ENCODE measurements around the gene APOL5.
"Not testable (repeated sequence)": the region's sequence is repeated elsewhere in the genome, so short reads cannot be mapped to it uniquely, and the experiment has no call there.

Gene APOL5

DNA sequence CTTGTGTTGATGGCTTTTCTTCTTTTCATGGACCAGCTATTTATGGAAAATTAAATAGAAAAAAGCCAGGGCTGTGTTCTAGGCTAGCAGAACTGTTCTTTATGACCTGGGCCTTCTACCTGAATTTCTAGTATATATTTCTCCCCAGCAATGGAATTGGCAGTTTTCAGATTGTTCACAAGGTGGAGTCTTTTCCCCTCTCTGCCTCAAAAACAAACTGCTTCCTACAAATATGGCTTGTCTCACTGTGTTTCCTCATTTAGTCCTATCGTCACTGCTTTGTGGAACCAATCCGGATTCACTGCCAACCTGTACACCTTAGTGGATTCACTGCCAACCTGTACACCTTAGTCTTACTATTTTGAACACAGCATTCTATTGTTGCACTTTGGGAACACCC lies 5.0 kb upstream of the APOL5 start:
- DNase-seq = no peak

DNA sequence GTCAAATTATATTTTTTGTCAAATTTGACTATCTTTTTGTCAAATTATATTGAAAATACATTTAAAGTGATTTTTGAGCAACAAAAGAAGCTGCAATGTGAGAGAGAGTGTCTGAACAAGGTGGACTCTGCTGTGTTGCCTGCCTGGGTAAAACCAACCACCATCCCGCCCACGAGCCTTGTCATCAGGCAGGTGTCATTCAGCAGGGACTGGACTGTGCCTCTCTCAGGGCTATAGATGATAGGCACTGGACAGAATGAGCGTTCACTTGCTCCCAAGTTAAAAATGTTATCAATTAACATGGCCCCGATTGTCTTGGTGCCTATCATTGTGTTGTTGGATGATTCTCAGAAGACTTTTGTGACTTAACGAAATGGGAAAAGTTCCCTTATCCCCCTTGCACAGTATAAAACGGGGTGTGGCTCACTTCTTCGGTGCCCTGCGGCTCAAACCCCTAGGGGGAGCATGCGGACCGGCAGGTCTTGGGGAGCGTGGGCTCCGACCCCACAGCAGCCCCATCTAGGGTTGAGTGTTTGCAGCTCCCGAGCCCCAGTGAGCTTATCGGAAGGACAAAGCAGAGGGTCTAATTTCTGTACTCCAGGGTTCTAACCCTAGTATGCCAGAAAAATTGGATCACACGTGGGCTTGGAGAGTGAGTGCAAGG lies 1.7 kb downstream of the APOL5 start:
- no peak for DNase-seq

DNA sequence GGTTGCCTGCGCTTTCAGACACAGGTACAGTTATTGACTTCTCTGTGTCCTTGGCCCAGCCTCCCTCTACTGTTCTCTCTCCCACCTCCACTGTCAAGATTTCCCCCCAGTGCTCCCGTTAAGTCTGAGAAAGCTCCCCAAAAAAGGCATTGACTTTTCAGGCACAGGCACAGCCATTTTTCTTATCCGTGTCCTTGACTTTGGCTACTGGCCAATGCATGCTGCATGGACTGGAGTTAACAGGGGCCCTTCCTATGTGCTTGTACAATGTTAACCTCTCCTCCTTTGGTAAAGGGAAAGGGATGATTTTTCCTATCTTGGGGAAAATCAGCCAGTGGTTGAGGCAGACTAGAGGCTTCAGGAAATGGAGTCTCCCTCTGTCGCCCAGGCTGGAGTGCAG lies 4.3 kb downstream of the APOL5 start:
- DNase-seq = no peak

DNA sequence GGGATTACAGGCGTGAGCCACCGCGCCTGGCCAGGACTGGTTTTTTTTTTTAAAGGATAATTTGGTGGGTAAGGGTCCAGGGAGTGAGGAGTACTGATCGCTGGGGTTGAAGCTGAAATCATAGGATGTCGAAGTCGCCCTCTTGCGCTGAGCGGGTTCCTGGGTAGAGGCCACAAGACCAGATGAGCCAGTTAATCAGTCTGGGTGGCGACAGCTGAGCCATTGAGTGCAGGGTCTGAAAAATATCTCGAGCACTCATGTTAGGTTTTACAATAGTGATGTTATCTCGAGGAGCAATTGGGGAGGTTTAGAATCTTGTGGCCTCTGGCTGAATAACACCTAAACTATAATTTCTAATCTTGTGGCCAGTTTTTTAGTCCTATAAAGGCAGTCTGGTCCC lies 7.8 kb downstream of the APOL5 start:
- DNase-seq = no peak

DNA sequence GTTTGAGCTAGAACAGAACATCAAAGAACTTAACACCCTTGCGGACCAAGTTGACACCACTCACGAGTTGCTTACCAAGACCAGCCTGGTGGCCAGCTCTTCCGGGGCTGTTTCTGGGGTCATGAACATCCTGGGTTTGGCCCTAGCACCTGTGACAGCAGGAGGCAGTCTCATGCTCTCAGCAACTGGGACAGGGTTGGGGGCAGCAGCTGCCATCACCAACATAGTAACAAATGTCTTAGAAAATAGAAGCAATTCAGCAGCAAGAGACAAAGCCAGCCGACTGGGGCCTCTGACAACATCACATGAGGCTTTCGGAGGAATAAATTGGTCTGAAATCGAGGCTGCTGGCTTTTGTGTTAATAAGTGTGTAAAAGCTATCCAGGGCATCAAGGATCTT lies 8.7 kb downstream of the APOL5 start:
- DNase-seq = no peak

DNA sequence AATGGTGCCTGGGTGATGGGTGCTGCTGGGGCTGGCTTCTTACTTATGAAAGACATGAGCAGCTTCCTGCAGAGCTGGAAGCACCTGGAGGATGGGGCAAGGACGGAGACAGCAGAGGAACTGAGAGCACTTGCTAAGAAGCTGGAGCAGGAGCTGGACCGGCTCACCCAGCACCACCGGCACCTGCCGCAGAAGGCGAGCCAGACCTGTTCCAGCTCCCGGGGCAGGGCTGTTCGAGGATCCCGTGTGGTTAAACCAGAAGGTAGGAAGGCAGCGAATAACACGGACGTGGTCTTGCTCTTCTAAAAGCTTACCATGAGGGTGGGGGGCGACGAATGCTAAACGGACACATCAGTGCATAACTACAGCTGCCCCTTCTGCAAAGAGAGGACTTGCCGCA lies 9.3 kb downstream of the APOL5 start:
- DNase-seq = no peak

DNA sequence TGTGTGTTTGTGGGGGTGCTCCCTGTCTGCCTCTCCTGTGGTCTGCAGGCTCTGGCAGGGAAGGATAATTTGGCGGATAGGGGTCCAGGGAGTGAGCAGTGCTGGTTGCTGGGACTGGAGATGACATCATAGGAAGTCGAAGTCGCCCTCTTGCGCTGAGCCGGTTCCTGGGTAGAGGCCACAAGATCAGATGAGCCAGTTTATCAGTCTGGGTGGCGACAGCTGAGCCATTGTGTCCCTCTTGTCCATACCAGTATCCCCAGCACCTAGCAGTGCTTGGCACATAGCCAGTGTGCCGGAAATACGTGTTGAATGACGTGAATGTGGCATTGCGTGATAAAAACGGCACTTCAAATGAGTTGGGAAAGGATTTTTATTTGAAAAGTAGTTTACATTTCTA lies 9.8 kb downstream of the APOL5 start:
- DNase-seq = no peak

DNA sequence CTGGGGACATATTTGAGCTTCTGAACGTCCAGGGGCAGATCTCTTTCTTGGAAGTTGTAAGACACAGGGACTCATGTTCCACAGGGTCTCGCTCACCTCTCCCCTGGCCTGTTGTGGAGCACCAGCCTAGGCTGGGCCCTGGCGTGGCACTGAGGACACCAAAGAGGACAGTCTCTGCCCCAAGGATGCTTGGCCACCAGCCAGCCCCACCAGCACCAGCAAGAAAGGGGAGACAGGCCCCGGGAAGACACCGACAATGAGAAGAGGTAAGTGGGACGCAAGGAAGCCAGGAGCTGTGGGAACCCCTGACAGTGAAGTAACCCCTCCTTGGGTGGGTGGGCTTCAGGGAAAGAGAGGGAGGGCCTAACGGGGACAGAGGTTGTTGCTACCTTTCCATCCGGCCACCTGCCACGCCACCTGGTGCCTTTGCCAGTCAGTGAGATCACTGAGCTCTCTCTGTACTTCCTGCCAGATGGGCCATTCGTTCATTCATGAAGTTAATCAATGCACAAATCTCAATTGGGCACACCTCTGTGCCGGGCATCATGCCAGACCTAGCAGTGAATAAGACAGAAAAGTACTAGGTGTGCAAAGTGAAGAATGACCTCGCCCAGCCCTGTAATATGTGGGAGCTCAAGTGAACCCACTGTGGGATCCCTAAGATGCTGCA lies 11.1 kb downstream of the APOL5 start:
- no peak for DNase-seq

DNA sequence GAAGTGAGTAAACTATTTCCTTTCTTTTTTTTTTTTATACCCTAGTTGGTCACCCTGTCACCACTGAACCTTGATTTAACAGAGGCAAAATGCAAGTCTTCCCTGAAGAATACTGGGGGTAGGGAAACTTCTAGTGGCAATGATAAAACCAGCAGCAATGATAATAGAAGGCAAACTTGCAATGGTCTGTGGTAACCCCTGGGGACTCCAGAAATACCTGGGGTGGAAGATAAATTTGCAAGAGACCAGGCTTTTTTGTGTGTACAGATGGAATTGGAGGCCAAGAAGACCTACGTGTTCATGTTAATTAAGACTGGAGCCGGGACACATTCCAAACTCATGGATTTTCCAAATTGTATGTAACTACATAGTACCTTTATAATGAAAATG lies 11.6 kb downstream of the APOL5 start:
- DNase-seq = no peak

DNA sequence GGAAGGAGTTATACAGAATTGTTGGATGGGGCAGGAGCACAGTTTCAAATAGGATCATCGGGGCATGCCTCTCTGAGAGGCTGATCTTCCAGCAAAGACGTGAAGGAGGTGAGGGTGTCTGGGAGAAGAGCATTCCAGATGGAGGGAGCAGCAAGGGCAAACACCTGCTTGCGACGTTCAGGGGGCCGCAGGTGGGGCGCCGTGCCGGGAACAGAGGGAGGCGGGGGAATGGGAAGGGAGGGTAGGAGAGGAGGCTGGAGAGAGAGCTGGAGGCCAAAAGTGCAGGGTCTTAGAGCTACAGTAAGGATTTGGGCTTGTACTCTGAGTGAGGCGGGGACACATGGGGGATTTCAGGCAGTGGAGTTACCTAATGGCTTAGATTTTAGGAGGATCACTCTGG lies 13.6 kb downstream of the APOL5 start:
- no peak for DNase-seq

DNA sequence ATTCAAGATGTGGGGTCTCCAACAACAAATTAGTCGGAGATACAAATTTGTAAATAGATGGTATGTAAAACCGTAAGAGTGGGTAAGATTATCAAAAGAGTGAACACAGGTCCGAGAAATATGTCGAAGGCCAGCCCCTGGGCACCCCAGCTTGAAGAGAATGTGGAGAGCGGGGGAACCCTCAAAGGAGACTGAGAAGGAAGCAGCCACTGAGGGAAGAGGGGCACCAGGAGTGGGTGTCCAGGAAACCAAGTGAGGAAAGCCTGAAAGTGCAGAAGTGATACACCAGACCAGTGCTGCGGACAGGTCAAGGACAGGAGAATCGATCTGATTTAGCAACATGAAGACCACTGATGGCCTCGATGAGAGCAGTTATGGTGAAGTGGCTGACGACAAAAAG lies 14.4 kb downstream of the APOL5 start:
- no peak for DNase-seq

DNA sequence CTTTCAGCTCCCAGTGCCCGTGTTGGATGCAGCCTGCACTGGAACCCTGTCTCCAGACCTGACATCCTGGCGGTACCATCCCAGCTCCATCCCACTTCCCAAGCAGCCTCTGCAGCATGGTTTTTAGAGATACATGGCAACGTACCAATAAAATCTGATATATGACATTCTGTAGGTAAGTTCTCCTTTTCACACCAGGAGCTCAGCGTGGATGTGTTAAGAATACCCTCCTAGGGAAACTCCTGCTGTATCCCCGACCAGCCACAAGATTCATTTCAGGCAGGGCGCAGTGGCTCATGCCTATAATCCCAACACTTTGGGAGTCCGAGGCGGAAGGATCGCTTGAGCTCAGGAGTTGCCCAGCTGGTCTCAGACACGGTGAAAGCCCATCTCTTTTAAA lies 15.4 kb downstream of the APOL5 start:
- no peak for DNase-seq

DNA sequence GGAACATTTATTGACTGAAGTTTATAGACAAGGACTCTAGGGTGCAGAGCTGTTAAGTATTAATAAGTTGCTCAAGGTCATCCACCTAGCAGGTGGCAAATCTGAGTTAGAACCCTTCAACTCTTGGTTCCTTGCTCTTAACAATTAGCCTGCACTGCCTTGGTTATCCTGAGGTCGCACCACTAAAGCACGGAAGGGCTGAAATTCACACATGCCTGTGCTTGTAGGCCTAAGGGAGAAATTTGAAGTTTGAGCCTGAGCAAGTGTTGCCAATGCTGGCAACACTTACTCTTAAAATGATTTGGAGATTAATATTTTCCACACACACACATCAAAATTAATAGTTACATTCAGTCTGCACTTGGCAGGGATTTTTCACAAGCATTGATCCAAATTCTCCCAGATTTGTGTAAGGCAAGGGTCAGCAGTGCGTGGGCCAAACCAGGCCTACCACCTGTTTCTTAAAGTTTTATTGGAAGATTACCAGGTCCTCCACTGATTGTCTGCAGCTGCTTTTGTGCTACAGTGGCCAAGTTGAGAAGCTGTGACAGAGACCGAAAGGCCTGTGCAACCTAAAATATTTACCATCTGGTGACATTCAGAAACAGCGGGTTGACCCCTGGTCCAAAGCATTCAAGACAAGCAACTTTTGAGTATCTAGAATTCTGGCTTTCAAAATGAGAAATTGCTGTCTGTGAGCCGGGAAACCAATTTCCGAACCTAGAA lies 16.3 kb downstream of the APOL5 start:
- DNase-seq = no peak

DNA sequence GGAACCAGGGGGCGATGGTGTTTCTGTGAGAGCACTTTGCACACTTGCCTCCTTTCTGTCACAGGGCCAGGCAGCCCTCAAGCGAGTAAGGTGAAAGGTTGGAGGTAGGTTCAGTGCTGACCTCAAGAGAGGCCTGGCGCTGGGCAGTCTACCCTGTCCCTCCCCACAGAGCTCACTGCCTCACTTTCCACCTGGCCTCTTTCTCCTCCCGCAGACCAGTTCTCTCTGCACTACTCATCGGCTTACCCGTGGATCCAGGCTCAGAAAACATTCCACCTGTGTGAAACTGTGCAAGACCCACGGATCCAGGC lies 16.8 kb downstream of the APOL5 start:
- no peak for DNase-seq

DNA sequence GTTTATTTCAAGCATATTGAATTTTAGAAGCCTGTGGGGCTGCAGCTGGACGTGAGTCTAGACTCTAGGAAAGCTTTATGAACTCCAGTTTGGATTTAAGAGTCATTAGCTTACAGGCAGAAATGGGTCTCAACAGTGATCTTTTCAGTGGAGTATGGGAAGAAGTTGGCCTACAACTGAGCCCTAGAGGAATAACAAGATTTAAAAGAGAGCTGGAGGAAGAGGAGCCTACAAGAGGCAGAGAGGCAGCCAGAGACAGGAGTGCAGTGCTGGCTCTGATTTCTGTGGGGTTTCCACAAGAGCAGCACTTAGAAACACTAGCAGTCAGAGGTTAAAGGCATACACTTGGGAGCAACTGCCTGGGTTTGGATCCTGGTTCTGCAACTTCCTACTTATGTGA lies 17.9 kb downstream of the APOL5 start:
- no peak for DNase-seq

DNA sequence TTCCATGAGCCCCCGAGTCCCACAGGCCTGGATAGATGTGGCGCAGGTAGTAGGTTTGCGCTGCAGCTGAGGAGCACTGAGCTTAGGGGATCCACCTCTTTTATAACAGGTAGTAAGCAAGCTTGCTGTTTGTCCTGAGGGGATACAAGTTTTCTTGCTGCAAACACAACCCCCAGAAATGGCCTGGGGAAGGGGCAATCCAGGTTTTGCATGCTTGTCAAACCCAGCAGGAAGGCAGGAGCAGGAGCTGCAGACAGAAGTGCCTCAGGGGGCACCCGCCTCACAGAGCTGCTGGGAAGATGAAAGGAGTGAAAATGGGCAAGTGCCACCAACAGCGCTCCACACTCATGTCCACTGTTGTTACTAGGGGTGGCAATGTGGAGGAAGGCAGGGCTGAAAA lies 18.5 kb downstream of the APOL5 start:
- no peak for DNase-seq

DNA sequence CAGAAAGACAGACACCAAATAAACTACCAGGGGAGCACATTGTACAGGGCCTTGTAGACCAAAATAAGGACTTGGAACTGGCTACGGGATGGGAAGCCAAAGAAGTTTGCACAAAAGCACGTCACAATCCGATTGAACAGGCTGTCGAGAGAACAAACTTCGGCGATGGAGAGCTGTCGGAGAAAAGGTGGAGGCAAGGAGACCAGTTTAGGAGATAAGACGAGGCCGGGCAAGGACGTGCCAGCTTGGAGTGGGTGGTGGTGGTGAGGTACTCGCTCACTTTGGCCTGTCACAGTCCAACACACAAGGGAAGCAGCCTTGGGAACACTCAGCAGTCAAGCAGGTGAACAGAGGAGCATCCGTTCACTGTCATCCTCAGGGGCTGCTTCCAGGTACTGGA lies 19.0 kb downstream of the APOL5 start:
- DNase-seq = no peak

DNA sequence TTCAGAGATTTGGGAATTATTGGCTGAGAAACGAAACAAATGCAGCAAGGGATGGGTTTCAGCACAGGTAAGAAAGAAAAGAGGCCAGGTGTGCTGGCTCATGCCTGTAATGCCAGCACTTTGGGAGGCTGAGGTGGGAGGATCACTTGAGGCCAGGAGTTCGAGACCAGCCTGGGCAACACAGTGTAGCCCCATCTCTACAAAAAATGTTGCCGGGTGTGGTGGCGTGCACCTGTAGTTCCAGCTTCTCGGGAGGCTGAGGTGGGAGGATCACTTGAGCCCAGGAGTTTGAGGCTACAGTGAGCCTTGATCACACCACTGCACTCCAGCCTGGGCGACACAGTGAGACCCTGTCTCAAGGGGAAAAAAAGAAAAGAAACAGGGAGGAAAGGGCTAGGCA lies 20.2 kb downstream of the APOL5 start:
- not testable (repeated sequence) for DNase-seq

DNA sequence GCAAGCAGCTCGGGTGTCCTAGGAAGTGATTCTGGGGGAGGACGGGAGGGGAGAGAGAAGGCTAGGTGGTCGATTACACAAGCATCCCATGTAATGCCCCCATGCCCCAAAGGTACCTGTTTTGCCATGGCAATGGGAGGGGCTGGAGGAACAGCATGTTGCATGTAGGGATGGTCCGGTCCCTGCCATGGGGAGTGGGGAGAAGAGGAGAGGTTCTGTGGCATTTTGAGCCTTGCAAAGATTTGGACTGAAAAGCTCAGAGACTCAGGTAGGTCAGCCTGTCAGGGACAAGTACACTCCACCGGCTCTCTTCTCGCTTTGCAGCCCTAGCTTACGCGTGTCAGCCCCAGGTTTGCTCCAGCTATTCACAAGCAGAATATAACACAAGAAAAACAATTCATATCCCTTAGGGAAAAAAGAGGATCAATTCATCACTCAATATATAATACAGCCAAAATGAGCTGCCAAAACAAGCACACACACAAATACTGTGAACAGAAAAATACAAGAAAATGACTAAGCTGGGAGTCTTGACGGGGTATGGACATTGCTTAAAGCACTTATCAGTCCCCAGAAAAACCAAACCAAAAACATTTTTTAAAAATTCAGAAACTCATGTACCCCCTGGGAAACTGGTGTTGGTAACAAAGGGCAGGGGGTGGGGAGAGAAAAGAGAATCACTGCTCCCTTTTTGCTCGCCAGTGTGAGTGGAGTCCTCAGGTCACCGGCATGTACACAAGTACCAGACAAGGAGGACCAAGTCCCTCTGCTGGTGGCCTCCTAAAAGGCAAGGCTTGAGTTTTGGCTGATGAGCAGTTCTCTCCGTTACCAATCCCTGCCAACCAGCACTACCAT lies 21.6 kb downstream of the APOL5 start:
- DNase-seq = peak; percentile 8

DNA sequence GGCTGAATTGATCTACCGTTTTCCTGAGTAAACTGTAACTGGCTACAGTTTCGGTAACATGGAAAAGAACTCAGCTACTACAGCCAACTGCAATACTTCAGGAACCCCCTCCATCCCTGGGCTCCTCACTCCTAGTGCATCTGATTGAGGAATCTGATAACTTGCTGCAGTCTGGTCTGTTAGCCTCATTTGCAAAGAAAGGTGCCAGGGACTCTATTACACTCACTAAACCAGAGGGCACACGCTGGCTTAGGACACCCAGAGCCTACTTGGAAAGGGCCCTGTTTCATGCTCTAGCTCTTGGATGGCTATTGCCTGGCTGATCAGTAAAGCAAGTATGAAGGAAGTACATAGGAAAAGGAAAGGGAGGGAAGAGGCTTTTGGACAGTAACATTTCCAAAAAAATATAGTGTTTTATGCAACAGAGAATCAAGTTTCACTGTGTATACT lies 22.3 kb downstream of the APOL5 start:
- DNase-seq = no peak

DNA sequence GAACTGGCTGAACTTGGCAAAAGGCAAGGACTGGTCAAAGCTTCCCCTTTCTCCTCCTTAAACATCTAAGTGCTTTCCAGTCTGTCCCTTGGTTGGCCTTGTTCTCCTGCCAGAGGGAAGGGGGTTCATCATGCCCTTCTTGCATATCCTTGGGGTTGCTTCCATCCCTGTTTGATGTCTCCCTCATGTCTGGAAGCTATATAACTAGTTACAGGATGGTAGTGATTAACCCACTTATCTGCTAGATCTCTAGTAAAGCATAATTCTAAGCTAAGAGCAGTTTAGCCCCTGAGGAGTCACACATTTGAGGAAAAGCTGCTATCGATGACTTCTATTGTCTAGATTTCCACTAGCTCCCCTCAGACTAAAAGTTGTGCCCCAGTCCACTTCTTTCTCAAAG lies 22.9 kb downstream of the APOL5 start:
- no peak for DNase-seq

DNA sequence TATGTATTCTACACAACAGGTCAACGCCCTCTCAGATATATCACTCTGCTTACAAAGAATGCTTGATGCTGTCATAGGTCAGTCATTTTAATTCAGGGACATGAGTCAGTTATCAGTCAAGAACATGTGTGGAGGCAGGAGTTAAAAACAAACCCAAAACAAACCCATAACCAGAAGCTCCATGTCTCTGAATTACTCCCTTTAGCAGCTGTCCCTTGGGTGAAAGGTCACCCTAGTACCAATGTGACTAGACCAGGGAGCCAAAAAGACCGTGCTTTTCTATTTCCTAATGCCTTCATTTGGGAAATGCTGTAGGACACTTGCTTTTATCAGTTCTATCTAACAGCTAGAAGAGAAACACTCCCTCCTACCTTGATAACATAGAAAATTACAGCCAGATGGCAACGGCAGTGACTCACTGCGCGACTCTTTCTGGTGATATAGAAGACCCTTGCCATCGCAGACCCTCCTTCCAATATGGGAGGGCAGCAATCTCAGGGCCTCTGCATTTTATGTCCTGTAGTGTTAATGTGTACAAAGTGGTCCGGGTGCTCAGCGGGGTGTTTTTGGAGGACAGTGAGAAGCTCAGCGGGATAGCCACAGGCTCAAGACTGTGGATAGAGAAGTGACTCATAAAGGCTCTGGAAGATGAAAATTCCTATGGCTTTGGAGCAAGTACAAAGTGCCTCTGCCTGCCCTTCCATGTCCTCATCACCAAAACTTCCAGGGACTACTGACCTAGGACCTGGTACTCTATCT lies 24.8 kb downstream of the APOL5 start:
- DNase-seq = no peak

DNA sequence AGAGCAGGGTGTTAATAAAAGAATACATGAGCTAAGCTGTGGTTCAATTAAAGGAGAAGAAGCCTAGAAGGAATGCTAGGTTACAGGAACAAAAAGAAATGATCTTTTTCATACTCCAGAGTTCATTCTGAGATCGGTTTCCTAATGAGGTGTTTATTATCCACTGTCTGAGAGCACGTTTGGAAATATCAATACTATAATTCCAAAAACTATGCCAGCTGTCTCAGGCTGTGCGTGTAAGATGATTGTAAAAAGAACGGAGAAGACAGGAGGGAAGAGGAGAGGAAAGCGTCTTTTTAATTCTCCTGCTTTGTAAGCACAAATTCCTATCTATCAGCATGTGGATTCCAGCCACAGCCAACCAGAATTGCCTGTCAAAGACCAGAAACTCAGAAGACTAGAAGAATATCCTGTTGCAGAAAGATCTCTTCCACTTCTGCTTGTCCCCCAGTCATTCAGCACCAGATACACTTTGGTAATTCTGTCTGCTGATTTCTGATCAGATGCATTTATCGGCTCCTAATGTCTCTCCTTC lies 25.7 kb downstream of the APOL5 start:
- no peak for DNase-seq

Data from activated CD4-positive, alpha-beta T cell treated with anti-CD3 and anti-CD28 coated beads for 48 hours (primary cell).